A549 (cell line): ENCODE data around the gene CCDC80. TPM values are rescaled to one million over a fixed set of nuclear protein-coding genes. Genes with fewer than 3 reads are reported as not detected.
A peak's percentile ranks its signal among the peaks of the same experiment; 100 is the strongest.

Experiments used
- ATAC-seq, 2 experiments: fragments of 200-7000 bp in 1 of 2; fragments of >200 bp in 1 of 2; cut with Nextera tagmentation in 1 of 2; cut with Tn5 transposase in 1 of 2; 3 replicates each; pipeline versions ENCODE4 v1.8.0 to v1.9.1; 2018 to 2020; ENCODE audit warnings: mild to moderate bottlenecking in 1 of 2, moderate library complexity in 1 of 2
- CTCF ChIA-PET: fragments of 300-600 bp; sonication (Branson Sonifier 250); formaldehyde crosslinking; extraction: SDS; loops from one replicate; lab custom pipeline; 2021; ENCODE audit warnings: antibody characterized with exemption, inconsistent platforms; lab: Yijun Ruan, JAX
- POLR2A ChIA-PET: fragments of 350-600 bp; formaldehyde crosslinking; extraction: SDS; loops from one replicate; lab custom pipeline; 2021; ENCODE audit warnings: antibody characterized with exemption, inconsistent platforms; lab: Yijun Ruan, JAX
- DNase-seq, 2 experiments: peaks; one replicate each; pipeline versions ENCODE4 v3.0.0 to v3.0.0-alpha.2; 2011 to 2016; ENCODE audit warnings: low read depth in 1 of 2, low spot score in 1 of 2
- FAIRE-seq: peaks from 2 replicates; lab custom pipeline; 2011; peaks lifted over from hg19 to GRCh38; lab: Jason Lieb, UNC
- H3K27ac ChIP-seq, 2 experiments: fragments of >200 bp; sonication (Bioruptor Twin); formaldehyde crosslinking; 3 replicates each; pipeline ENCODE4 v1.5.1; 2016 to 2017
- H3K4me1 ChIP-seq: fragments of >200 bp; sonication (Bioruptor Twin); formaldehyde crosslinking; 3 replicates; pipeline ENCODE4 v1.6.1; 2016
- H3K4me2 ChIP-seq: fragments of >200 bp; sonication (Bioruptor Twin); formaldehyde crosslinking; 3 replicates; pipeline ENCODE4 v1.6.1; 2016
- H3K4me3 ChIP-seq: fragments of >200 bp; sonication (Bioruptor Twin); formaldehyde crosslinking; 3 replicates; pipeline ENCODE4 v1.5.1; 2016
- H3K9me3 ChIP-seq: fragments of >200 bp; sonication (Bioruptor Twin); formaldehyde crosslinking; 3 replicates; pipeline ENCODE4 v1.6.1; 2016
- BHLHE40 ChIP-seq: IDR thresholded peaks from 2 replicates; pipeline ENCODE4 v1.6.1; 2012; ENCODE audit warnings: low read depth, low read length, inconsistent platforms
- CBX8 ChIP-seq: fragments of 200-600 bp; sonication (generic); IDR thresholded peaks from 2 replicates; pipeline ENCODE4 v1.6.1; 2016
- CEBPB ChIP-seq, 2 experiments: fragments of >200 bp in 1 of 2; sonication (Bioruptor Twin) in 1 of 2; formaldehyde crosslinking in 1 of 2; IDR thresholded peaks; 2 replicates each; pipeline ENCODE4 v1.6.1; 2012 to 2016
- EHF ChIP-seq: fragments of 250-450 bp; sonication (Bioruptor Pico); IDR thresholded peaks from 2 replicates; pipeline ENCODE4 v1.5.0; 2020; ENCODE audit warnings: mild to moderate bottlenecking
- EHMT2 ChIP-seq: fragments of 200-600 bp; sonication (generic); IDR thresholded peaks from 2 replicates; pipeline ENCODE4 v1.6.1; 2016; ENCODE audit warnings: antibody characterized with exemption, low read depth, mild to moderate bottlenecking, moderate library complexity
- EP300 ChIP-seq, 2 experiments: fragments of >200 bp; sonication (Bioruptor Twin); formaldehyde crosslinking; IDR thresholded peaks; 2 replicates in 1 of 2; 3 replicates in 1 of 2; pipeline ENCODE4 v1.6.1; 2016 to 2017
- ESRRA ChIP-seq: fragments of 150-350 bp; IDR thresholded peaks from 2 replicates; pipeline ENCODE4 v1.6.1; 2014; ENCODE audit warnings: mild to moderate bottlenecking, low read length, borderline replicate concordance
- FOSL2 ChIP-seq, 2 experiments: fragments of 450-650 bp in 1 of 2; fragments of >200 bp in 1 of 2; sonication (Bioruptor Twin) in 1 of 2; formaldehyde crosslinking; IDR thresholded peaks; 2 replicates each; pipeline versions ENCODE4 v1.5.0 to v1.6.1; 2016 to 2020; ENCODE audit warnings: mild to moderate bottlenecking in 1 of 2, moderate library complexity in 1 of 2
- FOXS1 ChIP-seq: fragments of 250-450 bp; sonication (Bioruptor Pico); IDR thresholded peaks from 2 replicates; pipeline ENCODE4 v1.5.0; 2020; ENCODE audit warnings: mild to moderate bottlenecking, moderate library complexity
- GATA3 ChIP-seq: IDR thresholded peaks from 2 replicates; pipeline ENCODE4 v1.6.1; 2012; ENCODE audit warnings: borderline replicate concordance
- HDAC2 ChIP-seq: fragments of 200-600 bp; sonication (generic); IDR thresholded peaks from 2 replicates; pipeline ENCODE4 v1.6.1; 2016
- HEYL ChIP-seq: fragments of 250-450 bp; sonication (Bioruptor Pico); IDR thresholded peaks from 2 replicates; pipeline ENCODE4 v1.8.0; 2021; ENCODE audit warnings: mild to moderate bottlenecking, moderate library complexity
- HOXA7 ChIP-seq: fragments of 250-450 bp; sonication (Bioruptor Pico); IDR thresholded peaks from 2 replicates; pipeline ENCODE4 v1.5.0; 2020; ENCODE audit warnings: mild to moderate bottlenecking, moderate library complexity
- HOXB5 ChIP-seq: fragments of 250-450 bp; sonication (Bioruptor Pico); IDR thresholded peaks from 2 replicates; pipeline ENCODE4 v1.5.0; 2020; ENCODE audit warnings: mild to moderate bottlenecking, moderate library complexity
- JUN ChIP-seq, 2 experiments: fragments of >200 bp; sonication (Bioruptor Twin); formaldehyde crosslinking; IDR thresholded peaks; 2 replicates in 1 of 2; 3 replicates in 1 of 2; pipeline ENCODE4 v1.6.1; 2016 to 2017
- JUNB ChIP-seq: fragments of >200 bp; sonication (Bioruptor Twin); formaldehyde crosslinking; IDR thresholded peaks from 2 replicates; pipeline ENCODE4 v1.6.1; 2016
- KDM5A ChIP-seq: fragments of 200-600 bp; sonication (generic); IDR thresholded peaks from 2 replicates; pipeline ENCODE4 v1.6.1; 2016; ENCODE audit warnings: antibody characterized with exemption, mild to moderate bottlenecking
- MAFK ChIP-seq: fragments of 450-650 bp; IDR thresholded peaks from 2 replicates; pipeline ENCODE4 v1.6.1; 2014; ENCODE audit not compliant: partially characterized antibody
- MYC ChIP-seq: IDR thresholded peaks from 2 replicates; pipeline ENCODE4 v1.6.1; 2012; ENCODE audit warnings: mild to moderate bottlenecking, inconsistent platforms, low read length, improper control_type of control experiment, borderline replicate concordance
- NFE2L2 ChIP-seq: fragments of 150-350 bp; conservative IDR thresholded peaks from 2 replicates; pipeline ENCODE4 v1.6.1; 2014; ENCODE audit warnings: low read length
- NPAS2 ChIP-seq: fragments of 250-450 bp; sonication (Bioruptor Pico); IDR thresholded peaks from 2 replicates; pipeline ENCODE4 v1.8.0; 2022; ENCODE audit warnings: mild to moderate bottlenecking, moderate library complexity, borderline replicate concordance
- NR3C1 ChIP-seq: fragments of >200 bp; sonication (Bioruptor Twin); formaldehyde crosslinking; IDR thresholded peaks from 3 replicates; pipeline ENCODE4 v1.6.1; 2017
- POLR2A ChIP-seq: IDR thresholded peaks from 2 replicates; pipeline ENCODE4 v1.6.1; 2012; ENCODE audit warnings: mild to moderate bottlenecking, low read length
- RAD21 ChIP-seq, 2 experiments: fragments of >200 bp in 1 of 2; sonication (Bioruptor Twin) in 1 of 2; formaldehyde crosslinking in 1 of 2; IDR thresholded peaks in 1 of 2; conservative IDR thresholded peaks in 1 of 2; 2 replicates in 1 of 2; 3 replicates in 1 of 2; pipeline ENCODE4 v1.6.1; 2012 to 2018; ENCODE audit warnings: inconsistent platforms in 1 of 2
- RARB ChIP-seq: fragments of 250-450 bp; sonication (Bioruptor Pico); IDR thresholded peaks from 2 replicates; pipeline ENCODE4 v1.8.0; 2021; ENCODE audit warnings: mild to moderate bottlenecking, moderate library complexity
- RCOR1 ChIP-seq: fragments of 150-350 bp; IDR thresholded peaks from 2 replicates; pipeline ENCODE4 v1.6.1; 2014; ENCODE audit warnings: antibody characterized with exemption, low read length, low read depth
- RNF2 ChIP-seq: fragments of 200-600 bp; sonication (generic); IDR thresholded peaks from 2 replicates; pipeline ENCODE4 v1.6.1; 2016; ENCODE audit warnings: low read depth, mild to moderate bottlenecking, antibody characterized with exemption, moderate library complexity, borderline replicate concordance
- SMC3 ChIP-seq: fragments of >200 bp; sonication (Bioruptor Twin); formaldehyde crosslinking; IDR thresholded peaks from 3 replicates; pipeline ENCODE4 v1.6.1; 2018; ENCODE audit warnings: inconsistent platforms
- SREBF2 ChIP-seq: fragments of 450-650 bp; IDR thresholded peaks from 2 replicates; pipeline ENCODE4 v1.6.1; 2014; ENCODE audit warnings: mild to moderate bottlenecking, moderate library complexity
- ZC3H11A ChIP-seq: fragments of 450-650 bp; IDR thresholded peaks from 2 replicates; pipeline ENCODE4 v1.6.1; 2014; ENCODE audit warnings: antibody characterized with exemption, mild to moderate bottlenecking
- WGBS: methylation state at CpG from one replicate; pipeline ENCODE4 v1.1.6; 2017; ENCODE audit errors: missing lambda C conversion rate; 5-methylcytosine and 5-hydroxymethylcytosine counted together
- polyA plus RNA-seq, 4 experiments: library from polyadenylated mRNA; depleted of rRNA in 3 of 4; stranded (reverse); fragments of >200 nt; fragmentation: RNase III in 1 of 4; extraction: RNeasy Plus Mini Kit Qiagen cat#74134 plus additional on column Dnase treatment in 1 of 4; gene quantifications; 2 replicates in 3 of 4; 3 replicates in 1 of 4; pipeline ENCODE4 v1.2.3, GENCODE V29; 2011 to 2017
- TF ChIP-seq, protein P1 (sequence below): fragments of 250-450 bp; sonication (Bioruptor Pico); IDR thresholded peaks from 2 replicates; pipeline ENCODE4 v1.5.0; 2021; ENCODE audit warnings: mild to moderate bottlenecking, moderate library complexity, borderline replicate concordance
- TF ChIP-seq, protein P2 (sequence below): fragments of 150-350 bp; IDR thresholded peaks from 2 replicates; pipeline ENCODE4 v1.6.1; 2014; ENCODE audit warnings: low read depth, mild to moderate bottlenecking, low read length
- TF ChIP-seq, protein P3 (sequence below): fragments of >200 bp; sonication (Bioruptor Twin); formaldehyde crosslinking; IDR thresholded peaks from 2 replicates; pipeline ENCODE4 v1.6.1; 2016
- TF ChIP-seq, protein P4 (sequence below): fragments of 250-450 bp; sonication (Bioruptor Pico); IDR thresholded peaks from 2 replicates; pipeline ENCODE4 v1.5.0; 2020; ENCODE audit warnings: low read depth, mild to moderate bottlenecking, moderate library complexity
- TF ChIP-seq, protein P5 (sequence below): fragments of >200 bp; sonication (Bioruptor Twin); formaldehyde crosslinking; IDR thresholded peaks from 3 replicates; pipeline ENCODE4 v1.5.1; 2016
- TF ChIP-seq, protein P6 (sequence below): IDR thresholded peaks from 2 replicates; pipeline ENCODE4 v1.6.1; 2012
- TF ChIP-seq, protein P7 (sequence below): fragments of >200 bp; sonication (Bioruptor Twin); formaldehyde crosslinking; IDR thresholded peaks from 3 replicates; pipeline ENCODE4 v1.6.1; 2016

Gene CCDC80
- polyA plus RNA-seq, 2 of the 4 experiments (the other 2 are of a cell fraction) = 54.1 to 148 TPM

DNA sequence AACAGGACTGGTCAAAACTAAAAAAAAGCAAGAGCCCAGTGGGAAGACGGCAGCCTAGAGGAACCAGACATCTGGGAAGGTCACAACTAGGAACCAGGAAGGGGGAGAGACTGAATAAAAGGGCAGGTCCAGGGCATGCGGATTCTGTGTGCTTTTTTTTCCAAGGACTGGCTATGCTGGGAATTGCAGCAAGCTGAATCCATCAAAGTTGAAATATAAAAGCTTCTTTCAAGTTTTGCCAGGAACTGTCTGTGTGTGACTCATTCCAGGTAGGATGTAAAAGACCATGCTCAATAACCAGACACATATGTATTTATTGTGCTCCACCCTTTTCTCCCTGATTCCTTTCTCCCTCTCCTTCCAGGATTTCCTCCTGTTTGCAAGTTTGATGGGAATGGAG lies 47.9 kb upstream of the CCDC80 start:
- Histone ChIP-seq H3K4me3 (no peak overlapping the region), H3K4me1 (peaks cover 62% of the 10 kb centered on the region), H3K9me3 (peaks cover 10% of the 10 kb centered on the region; the same call in 2 of the 3 replicates), H3K4me2 (peak overlapping the region; percentile 61), H3K27ac (peak overlapping the region; percentile 87 to 88)
- 14% methylated on average over 2 of the region's 2 CpGs for WGBS
- ATAC-seq (peak; percentile 83), FAIRE-seq (no peak), DNase-seq (peak in 1 of 2 experiments; percentile 83)
- CTCF ChIA-PET = interaction anchor here (0.7 to 2.4 kb wide), 10 partner anchors 12 to 290 kb away, joined by 3 to 10 read pairs (median 5); no protein-coding TSS in a partner anchor
- POLR2A ChIA-PET = interaction anchor here (0.8 to 1.2 kb wide), 5 partner anchors 11 to 86 kb away, joined by 4 to 7 read pairs (median 4); no protein-coding TSS in a partner anchor
- TF ChIP-seq, protein P1, sequence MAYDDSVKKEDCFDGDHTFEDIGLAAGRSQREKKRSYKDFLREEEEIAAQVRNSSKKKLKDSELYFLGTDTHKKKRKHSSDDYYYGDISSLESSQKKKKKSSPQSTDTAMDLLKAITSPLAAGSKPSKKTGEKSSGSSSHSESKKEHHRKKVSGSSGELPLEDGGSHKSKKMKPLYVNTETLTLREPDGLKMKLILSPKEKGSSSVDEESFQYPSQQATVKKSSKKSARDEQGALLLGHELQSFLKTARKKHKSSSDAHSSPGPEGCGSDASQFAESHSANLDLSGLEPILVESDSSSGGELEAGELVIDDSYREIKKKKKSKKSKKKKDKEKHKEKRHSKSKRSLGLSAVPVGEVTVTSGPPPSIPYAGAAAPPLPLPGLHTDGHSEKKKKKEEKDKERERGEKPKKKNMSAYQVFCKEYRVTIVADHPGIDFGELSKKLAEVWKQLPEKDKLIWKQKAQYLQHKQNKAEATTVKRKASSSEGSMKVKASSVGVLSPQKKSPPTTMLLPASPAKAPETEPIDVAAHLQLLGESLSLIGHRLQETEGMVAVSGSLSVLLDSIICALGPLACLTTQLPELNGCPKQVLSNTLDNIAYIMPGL (CRISPR knock-in tag) = no peak
- TF ChIP-seq FOSL2 (IDR thresholded peaks at IDR 0.05) (peak; percentile 72), FOSL2 (CRISPR knock-in tag; IDR thresholded peaks at IDR 0.05) (peak; percentile 63), EP300 (IDR thresholded peaks at IDR 0.05) (peak; percentile 70 to 77; a peak in 4 of 5 replicates), MYC (no peak), EHMT2 (no peak), HDAC2 (no peak), ZC3H11A (no peak), JUNB (peak; percentile 78), SMC3 (peak; percentile 25; the same call in 1 of the 3 replicates), RAD21 (conservative IDR thresholded peaks at IDR 0.05 in 1 of 2, IDR thresholded peaks at IDR 0.05 in 1 of 2) (peak in 1 of 2 experiments; percentile 46; a peak in 1 of 5 replicates), RARB (CRISPR knock-in tag) (no peak), HEYL (CRISPR knock-in tag) (no peak), EHF (CRISPR knock-in tag) (no peak), HOXB5 (CRISPR knock-in tag) (no peak), FOXS1 (CRISPR knock-in tag) (no peak), CEBPB (IDR thresholded peaks at IDR 0.05) (0 out of 4 replicates have a peak, but pooled peaks of 1 of the 2 experiments have one; percentile 25), CBX8 (no peak), POLR2A (no peak), ESRRA (no peak), MAFK (no peak), NFE2L2 (no peak), NR3C1 (no peak), JUN (IDR thresholded peaks at IDR 0.05) (peak; percentile 57 to 67; a peak in 3 of 5 replicates), HOXA7 (CRISPR knock-in tag) (no peak), KDM5A (no peak), NPAS2 (CRISPR knock-in tag) (no peak), GATA3 (peak; percentile 68; the same call in 1 of the 2 replicates), SREBF2 (no peak), RNF2 (no peak), RCOR1 (no peak), BHLHE40 (no peak)
- TF ChIP-seq, protein P2, sequence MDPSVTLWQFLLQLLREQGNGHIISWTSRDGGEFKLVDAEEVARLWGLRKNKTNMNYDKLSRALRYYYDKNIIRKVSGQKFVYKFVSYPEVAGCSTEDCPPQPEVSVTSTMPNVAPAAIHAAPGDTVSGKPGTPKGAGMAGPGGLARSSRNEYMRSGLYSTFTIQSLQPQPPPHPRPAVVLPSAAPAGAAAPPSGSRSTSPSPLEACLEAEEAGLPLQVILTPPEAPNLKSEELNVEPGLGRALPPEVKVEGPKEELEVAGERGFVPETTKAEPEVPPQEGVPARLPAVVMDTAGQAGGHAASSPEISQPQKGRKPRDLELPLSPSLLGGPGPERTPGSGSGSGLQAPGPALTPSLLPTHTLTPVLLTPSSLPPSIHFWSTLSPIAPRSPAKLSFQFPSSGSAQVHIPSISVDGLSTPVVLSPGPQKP = no peak
- TF ChIP-seq, protein P3, sequence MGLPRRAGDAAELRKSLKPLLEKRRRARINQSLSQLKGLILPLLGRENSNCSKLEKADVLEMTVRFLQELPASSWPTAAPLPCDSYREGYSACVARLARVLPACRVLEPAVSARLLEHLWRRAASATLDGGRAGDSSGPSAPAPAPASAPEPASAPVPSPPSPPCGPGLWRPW = no peak
- TF ChIP-seq, protein P4, sequence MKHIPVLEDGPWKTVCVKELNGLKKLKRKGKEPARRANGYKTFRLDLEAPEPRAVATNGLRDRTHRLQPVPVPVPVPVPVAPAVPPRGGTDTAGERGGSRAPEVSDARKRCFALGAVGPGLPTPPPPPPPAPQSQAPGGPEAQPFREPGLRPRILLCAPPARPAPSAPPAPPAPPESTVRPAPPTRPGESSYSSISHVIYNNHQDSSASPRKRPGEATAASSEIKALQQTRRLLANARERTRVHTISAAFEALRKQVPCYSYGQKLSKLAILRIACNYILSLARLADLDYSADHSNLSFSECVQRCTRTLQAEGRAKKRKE (CRISPR knock-in tag) = no peak
- TF ChIP-seq, protein P5, sequence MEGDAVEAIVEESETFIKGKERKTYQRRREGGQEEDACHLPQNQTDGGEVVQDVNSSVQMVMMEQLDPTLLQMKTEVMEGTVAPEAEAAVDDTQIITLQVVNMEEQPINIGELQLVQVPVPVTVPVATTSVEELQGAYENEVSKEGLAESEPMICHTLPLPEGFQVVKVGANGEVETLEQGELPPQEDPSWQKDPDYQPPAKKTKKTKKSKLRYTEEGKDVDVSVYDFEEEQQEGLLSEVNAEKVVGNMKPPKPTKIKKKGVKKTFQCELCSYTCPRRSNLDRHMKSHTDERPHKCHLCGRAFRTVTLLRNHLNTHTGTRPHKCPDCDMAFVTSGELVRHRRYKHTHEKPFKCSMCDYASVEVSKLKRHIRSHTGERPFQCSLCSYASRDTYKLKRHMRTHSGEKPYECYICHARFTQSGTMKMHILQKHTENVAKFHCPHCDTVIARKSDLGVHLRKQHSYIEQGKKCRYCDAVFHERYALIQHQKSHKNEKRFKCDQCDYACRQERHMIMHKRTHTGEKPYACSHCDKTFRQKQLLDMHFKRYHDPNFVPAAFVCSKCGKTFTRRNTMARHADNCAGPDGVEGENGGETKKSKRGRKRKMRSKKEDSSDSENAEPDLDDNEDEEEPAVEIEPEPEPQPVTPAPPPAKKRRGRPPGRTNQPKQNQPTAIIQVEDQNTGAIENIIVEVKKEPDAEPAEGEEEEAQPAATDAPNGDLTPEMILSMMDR = no peak
- TF ChIP-seq, protein P6, sequence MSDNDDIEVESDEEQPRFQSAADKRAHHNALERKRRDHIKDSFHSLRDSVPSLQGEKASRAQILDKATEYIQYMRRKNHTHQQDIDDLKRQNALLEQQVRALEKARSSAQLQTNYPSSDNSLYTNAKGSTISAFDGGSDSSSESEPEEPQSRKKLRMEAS = peak; percentile 24
- TF ChIP-seq, protein P7, sequence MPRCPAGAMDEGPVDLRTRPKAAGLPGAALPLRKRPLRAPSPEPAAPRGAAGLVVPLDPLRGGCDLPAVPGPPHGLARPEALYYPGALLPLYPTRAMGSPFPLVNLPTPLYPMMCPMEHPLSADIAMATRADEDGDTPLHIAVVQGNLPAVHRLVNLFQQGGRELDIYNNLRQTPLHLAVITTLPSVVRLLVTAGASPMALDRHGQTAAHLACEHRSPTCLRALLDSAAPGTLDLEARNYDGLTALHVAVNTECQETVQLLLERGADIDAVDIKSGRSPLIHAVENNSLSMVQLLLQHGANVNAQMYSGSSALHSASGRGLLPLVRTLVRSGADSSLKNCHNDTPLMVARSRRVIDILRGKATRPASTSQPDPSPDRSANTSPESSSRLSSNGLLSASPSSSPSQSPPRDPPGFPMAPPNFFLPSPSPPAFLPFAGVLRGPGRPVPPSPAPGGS = 0 out of 3 replicates have a peak, but pooled peaks have one; percentile 36
